HEK293 (cell line): Measurements from ENCODE around the gene KIAA0319L.

Experiments
- CTCF ChIA-PET: fragments of 350-600 bp; formaldehyde crosslinking; extraction: SDS; loops from one replicate; lab custom pipeline; 2021; ENCODE audit warnings: antibody characterized with exemption; lab: Yijun Ruan, JAX
- POLR2A ChIA-PET: fragments of 300-600 bp; formaldehyde crosslinking; extraction: SDS; loops from one replicate; lab custom pipeline; 2020; ENCODE audit warnings: antibody characterized with exemption, inconsistent platforms; lab: Yijun Ruan, JAX
- H3K27ac ChIP-seq: fragments of 200-500 bp; sonication (Bioruptor generic); 2 replicates; pipeline ENCODE4 v1.5.1; 2014; ENCODE audit warnings: low read depth, low read length, control low read depth, inconsistent platforms; ENCODE audit errors: extremely low read depth
- H3K36me3 ChIP-seq, 2 experiments: fragments of 200-500 bp in 1 of 2; sonication (Bioruptor generic) in 1 of 2; 1 replicate in 1 of 2; 2 replicates in 1 of 2; pipeline ENCODE4 v1.5.1; 2014 to 2017; ENCODE audit warnings: inconsistent platforms in 2 of 2, low read length in 2 of 2; ENCODE audit not compliant: control insufficient read depth in 2 of 2, insufficient read depth in 1 of 2
- H3K4me1 ChIP-seq: fragments of 200-500 bp; sonication (Bioruptor generic); 2 replicates; pipeline ENCODE4 v1.5.1; 2014; ENCODE audit warnings: mild to moderate bottlenecking, low read length, inconsistent platforms; ENCODE audit not compliant: control insufficient read depth, insufficient read depth
- H3K4me3 ChIP-seq: 2 replicates; pipeline ENCODE4 v1.5.1; 2011; ENCODE audit warnings: low read depth, mild to moderate bottlenecking, control low read depth, low read length, moderate library complexity
- H3K9me3 ChIP-seq: fragments of 200-500 bp; sonication (Bioruptor generic); 2 replicates; pipeline ENCODE4 v1.5.1; 2014; ENCODE audit warnings: low read depth, low read length, inconsistent platforms; ENCODE audit not compliant: control insufficient read depth, insufficient read depth
- ATF2 ChIP-seq: fragments of 450-650 bp; formaldehyde crosslinking; IDR thresholded peaks from 2 replicates; pipeline ENCODE4 v1.5.1; 2016; ENCODE audit warnings: missing biosample characterization, missing genetic modification characterization, low read depth
- BCL11A ChIP-seq: fragments of 450-650 bp; formaldehyde crosslinking; IDR thresholded peaks from 2 replicates; pipeline ENCODE4 v1.5.1; 2016; ENCODE audit warnings: low read depth, missing biosample characterization, missing genetic modification characterization
- IKZF3 ChIP-seq: fragments of 450-650 bp; IDR thresholded peaks from 2 replicates; pipeline ENCODE4 v1.5.0; 2018; ENCODE audit warnings: missing biosample characterization, mild to moderate bottlenecking, missing genetic modification characterization, moderate library complexity
- PATZ1 ChIP-seq: fragments of 450-650 bp; formaldehyde crosslinking; IDR thresholded peaks from 2 replicates; pipeline ENCODE4 v1.5.1; 2016; ENCODE audit warnings: missing biosample characterization, missing genetic modification characterization
- SCRT2 ChIP-seq: fragments of 450-650 bp; formaldehyde crosslinking; IDR thresholded peaks from 2 replicates; pipeline ENCODE4 v1.5.1; 2016; ENCODE audit warnings: missing biosample characterization, missing genetic modification characterization
- ZEB2 ChIP-seq: fragments of 450-650 bp; formaldehyde crosslinking; IDR thresholded peaks from 2 replicates; pipeline ENCODE4 v1.5.1; 2016; ENCODE audit warnings: missing biosample characterization, missing genetic modification characterization
- ZFP69B ChIP-seq: fragments of 450-650 bp; formaldehyde crosslinking; IDR thresholded peaks from 2 replicates; pipeline ENCODE4 v1.5.1; 2016; ENCODE audit warnings: missing biosample characterization, missing genetic modification characterization
- ZNF112 ChIP-seq: fragments of 450-650 bp; formaldehyde crosslinking; IDR thresholded peaks from 2 replicates; pipeline ENCODE4 v1.5.0; 2017; ENCODE audit warnings: missing biosample characterization, missing genetic modification characterization
- ZNF121 ChIP-seq: fragments of 450-650 bp; formaldehyde crosslinking; IDR thresholded peaks from 2 replicates; pipeline ENCODE4 v1.5.1; 2016; ENCODE audit warnings: missing biosample characterization, missing genetic modification characterization
- ZNF132 ChIP-seq: fragments of 450-650 bp; formaldehyde crosslinking; IDR thresholded peaks from 2 replicates; pipeline ENCODE4 v1.5.1; 2017; ENCODE audit warnings: missing biosample characterization, missing genetic modification characterization, borderline replicate concordance
- ZNF155 ChIP-seq: fragments of 450-650 bp; formaldehyde crosslinking; IDR thresholded peaks from 2 replicates; pipeline ENCODE4 v1.5.1; 2016; ENCODE audit warnings: missing biosample characterization, missing genetic modification characterization
- ZNF274 ChIP-seq, 2 experiments: fragments of 200-500 bp in 1 of 2; fragments of 450-650 bp in 1 of 2; sonication (Bioruptor generic) in 1 of 2; formaldehyde crosslinking in 1 of 2; IDR thresholded peaks; 2 replicates each; pipeline versions ENCODE4 v1.5.1 to v1.6.1; 2014 to 2016; ENCODE audit warnings: borderline replicate concordance in 1 of 2, inconsistent platforms in 1 of 2, low read length in 1 of 2, missing biosample characterization in 1 of 2, missing genetic modification characterization in 1 of 2
- ZNF280C ChIP-seq: fragments of 450-650 bp; formaldehyde crosslinking; IDR thresholded peaks from 2 replicates; pipeline ENCODE4 v1.5.1; 2016; ENCODE audit warnings: missing biosample characterization, missing genetic modification characterization
- ZNF311 ChIP-seq: fragments of 450-650 bp; formaldehyde crosslinking; IDR thresholded peaks from 2 replicates; pipeline ENCODE4 v1.5.1; 2017; ENCODE audit warnings: missing biosample characterization, missing genetic modification characterization, borderline replicate concordance
- ZNF362 ChIP-seq: fragments of 450-650 bp; formaldehyde crosslinking; IDR thresholded peaks from 2 replicates; pipeline ENCODE4 v1.5.1; 2016; ENCODE audit warnings: missing biosample characterization, missing genetic modification characterization
- ZNF394 ChIP-seq: fragments of 450-650 bp; formaldehyde crosslinking; IDR thresholded peaks from 2 replicates; pipeline ENCODE4 v1.5.1; 2016; ENCODE audit warnings: missing biosample characterization, missing genetic modification characterization, mild to moderate bottlenecking, moderate library complexity, borderline replicate concordance
- ZNF433 ChIP-seq: fragments of 450-650 bp; formaldehyde crosslinking; IDR thresholded peaks from 2 replicates; pipeline ENCODE4 v1.5.1; 2016; ENCODE audit warnings: missing biosample characterization, missing genetic modification characterization, low read depth
- ZNF501 ChIP-seq: fragments of 450-650 bp; formaldehyde crosslinking; IDR thresholded peaks from 2 replicates; pipeline ENCODE4 v1.5.1; 2016; ENCODE audit warnings: missing biosample characterization, missing genetic modification characterization
- ZNF514 ChIP-seq: fragments of 450-650 bp; formaldehyde crosslinking; IDR thresholded peaks from 2 replicates; pipeline ENCODE4 v1.5.1; 2016; ENCODE audit warnings: missing biosample characterization, missing genetic modification characterization
- ZNF658 ChIP-seq: fragments of 450-650 bp; formaldehyde crosslinking; IDR thresholded peaks from 2 replicates; pipeline ENCODE4; 2016; ENCODE audit warnings: missing biosample characterization, missing genetic modification characterization
- ZNF830 ChIP-seq: fragments of 450-650 bp; IDR thresholded peaks from 2 replicates; pipeline ENCODE4 v1.5.0; 2018; ENCODE audit warnings: missing biosample characterization, missing genetic modification characterization, low read depth, mild to moderate bottlenecking, moderate library complexity
- ZNF843 ChIP-seq: fragments of 450-650 bp; formaldehyde crosslinking; IDR thresholded peaks from 2 replicates; pipeline ENCODE4 v1.5.1; 2016; ENCODE audit warnings: missing biosample characterization, missing genetic modification characterization
- ZXDB ChIP-seq: fragments of 450-650 bp; formaldehyde crosslinking; IDR thresholded peaks from 2 replicates; pipeline ENCODE4 v1.5.1; 2016; ENCODE audit warnings: missing biosample characterization, missing genetic modification characterization
- TF ChIP-seq, protein P1 (sequence below): fragments of 450-650 bp; formaldehyde crosslinking; IDR thresholded peaks from 2 replicates; pipeline ENCODE4 v1.5.1; 2016; ENCODE audit warnings: missing biosample characterization, missing genetic modification characterization
- TF ChIP-seq, protein P2 (sequence below): fragments of 450-650 bp; formaldehyde crosslinking; IDR thresholded peaks from 2 replicates; pipeline ENCODE4 v1.5.1; 2016; ENCODE audit warnings: missing biosample characterization, missing genetic modification characterization

KIAA0319L gene

DNA sequence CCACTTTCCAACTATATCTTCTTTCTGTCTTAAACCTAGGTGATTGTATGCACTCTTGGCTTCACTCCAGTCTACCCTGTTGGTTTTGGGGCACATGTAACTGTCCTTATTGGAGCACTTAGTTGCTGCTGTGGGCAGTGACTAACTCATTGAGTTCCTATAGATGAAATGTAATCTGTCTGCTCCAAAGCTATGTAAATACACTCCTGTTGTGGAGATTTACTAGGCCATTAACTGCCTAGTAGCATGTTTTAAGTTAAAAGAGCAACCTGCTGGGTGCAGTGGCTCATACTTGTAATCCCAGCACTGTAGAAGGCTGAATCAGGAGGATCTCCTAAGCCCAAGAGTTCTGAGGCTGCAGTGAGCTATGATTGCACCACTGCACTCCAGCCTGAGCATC is 151.1 kb downstream of the KIAA0319L start (continued):
- TF ChIP-seq, protein P1, sequence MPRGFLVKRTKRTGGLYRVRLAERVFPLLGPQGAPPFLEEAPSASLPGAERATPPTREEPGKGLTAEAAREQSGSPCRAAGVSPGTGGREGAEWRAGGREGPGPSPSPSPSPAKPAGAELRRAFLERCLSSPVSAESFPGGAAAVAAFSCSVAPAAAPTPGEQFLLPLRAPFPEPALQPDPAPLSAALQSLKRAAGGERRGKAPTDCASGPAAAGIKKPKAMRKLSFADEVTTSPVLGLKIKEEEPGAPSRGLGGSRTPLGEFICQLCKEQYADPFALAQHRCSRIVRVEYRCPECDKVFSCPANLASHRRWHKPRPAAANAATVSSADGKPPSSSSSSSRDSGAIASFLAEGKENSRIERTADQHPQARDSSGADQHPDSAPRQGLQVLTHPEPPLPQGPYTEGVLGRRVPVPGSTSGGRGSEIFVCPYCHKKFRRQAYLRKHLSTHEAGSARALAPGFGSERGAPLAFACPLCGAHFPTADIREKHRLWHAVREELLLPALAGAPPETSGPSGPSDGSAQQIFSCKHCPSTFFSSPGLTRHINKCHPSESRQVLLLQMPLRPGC (tag by site-specific recombination): peak; percentile 80
- TF ChIP-seq ZNF433 (tag by site-specific recombination): no peak
- no peak for TF ChIP-seq ZNF514

DNA sequence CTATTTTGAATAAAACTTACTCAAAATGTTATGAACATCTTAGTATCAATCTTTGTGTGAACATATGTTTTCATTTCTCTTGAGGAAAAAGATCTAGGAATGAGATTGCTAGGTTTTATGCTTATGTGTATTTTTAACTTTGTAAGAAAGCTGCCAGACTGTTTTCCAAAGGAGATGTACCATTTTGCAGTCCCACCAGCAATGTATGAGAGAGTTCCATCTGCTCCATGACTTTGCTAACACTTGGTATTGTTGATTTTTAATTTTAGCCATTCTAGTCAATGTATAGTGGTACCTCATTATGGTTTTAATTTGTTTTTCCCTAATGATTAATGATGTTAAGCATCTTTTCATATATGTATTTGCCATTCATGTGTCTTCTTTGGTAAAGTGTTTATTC is 156.2 kb downstream of the KIAA0319L start:
- TF ChIP-seq ZFP69B (tag by site-specific recombination) (no peak), IKZF3 (tag by site-specific recombination) (no peak), ATF2 (tag by site-specific recombination) (no peak), ZNF362 (tag by site-specific recombination) (no peak), SCRT2 (tag by site-specific recombination) (no peak), ZNF311 (tag by site-specific recombination) (no peak), ZNF843 (tag by site-specific recombination) (no peak), ZNF274 (IDR thresholded peaks at IDR 0.05; ENCODE audit: low read length) (no peak), ZNF274 (tag by site-specific recombination; IDR thresholded peaks at IDR 0.05; ENCODE audit: borderline replicate concordance) (no peak), ZEB2 (tag by site-specific recombination) (no peak), ZNF830 (tag by site-specific recombination) (no peak), ZNF155 (tag by site-specific recombination) (no peak), ZNF132 (tag by site-specific recombination) (no peak)
- TF ChIP-seq, protein P2, sequence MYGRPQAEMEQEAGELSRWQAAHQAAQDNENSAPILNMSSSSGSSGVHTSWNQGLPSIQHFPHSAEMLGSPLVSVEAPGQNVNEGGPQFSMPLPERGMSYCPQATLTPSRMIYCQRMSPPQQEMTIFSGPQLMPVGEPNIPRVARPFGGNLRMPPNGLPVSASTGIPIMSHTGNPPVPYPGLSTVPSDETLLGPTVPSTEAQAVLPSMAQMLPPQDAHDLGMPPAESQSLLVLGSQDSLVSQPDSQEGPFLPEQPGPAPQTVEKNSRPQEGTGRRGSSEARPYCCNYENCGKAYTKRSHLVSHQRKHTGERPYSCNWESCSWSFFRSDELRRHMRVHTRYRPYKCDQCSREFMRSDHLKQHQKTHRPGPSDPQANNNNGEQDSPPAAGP: no peak
- POLR2A ChIA-PET: no interaction called here
- peaks cover 4% of the 10 kb centered on the region; the same call in 1 of the 2 replicates for H3K4me1 ChIP-seq
- CTCF ChIA-PET: no interaction called here
- peaks cover 62 to 92% of the 10 kb centered on the region in 2 experiments for H3K36me3 ChIP-seq
- no peak overlapping the region for H3K27ac ChIP-seq
- no peak overlapping the region for H3K4me3 ChIP-seq
- no peaks in the 10 kb centered on the region for H3K9me3 ChIP-seq

DNA sequence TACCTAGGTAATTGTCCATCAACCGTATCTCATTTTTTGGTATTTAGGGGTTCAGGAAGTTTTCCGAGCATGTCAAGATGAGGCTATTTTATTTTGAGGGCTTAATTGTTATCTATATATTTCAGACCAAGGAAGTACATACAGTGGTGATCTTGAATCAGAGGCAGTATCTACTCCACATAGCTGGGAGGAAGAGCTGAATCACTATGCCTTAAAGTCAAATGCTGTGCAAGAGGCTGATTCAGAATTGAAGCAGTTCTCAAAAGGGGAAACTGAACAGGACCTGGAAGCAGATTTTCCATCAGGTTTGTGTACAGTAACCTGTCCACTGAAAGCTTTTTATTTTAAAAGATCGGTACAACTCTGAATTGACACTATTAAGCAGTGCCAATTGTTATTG is 158.5 kb downstream of the KIAA0319L start:
- H3K4me3 ChIP-seq: no peak overlapping the region
- ChIA-PET CTCF (interaction anchor here (0.5 kb wide), 1 partner anchor 385 kb away, joined by 3 read pairs; no protein-coding TSS in a partner anchor), POLR2A (no interaction called here)
- no peak overlapping the region for H3K27ac ChIP-seq
- H3K4me1 ChIP-seq: no peaks in the 10 kb centered on the region
- no peaks in the 10 kb centered on the region for H3K9me3 ChIP-seq
- peaks cover 72 to 94% of the 10 kb centered on the region in 2 experiments for H3K36me3 ChIP-seq
- TF ChIP-seq ZNF112 (tag by site-specific recombination) (no peak), ZNF121 (tag by site-specific recombination) (no peak), PATZ1 (no peak), ZNF280C (no peak), ZNF658 (tag by site-specific recombination) (no peak), ZNF501 (tag by site-specific recombination) (no peak), BCL11A (tag by site-specific recombination) (no peak), ZXDB (no peak), ZNF394 (tag by site-specific recombination) (no peak)
